Osteoblast (primary cell): ENCODE measurements around the gene MUC4. TPM values are rescaled to one million over a fixed set of nuclear protein-coding genes. Genes with fewer than 3 reads are reported as not detected.
"Not testable (repeated sequence)": the region's sequence is repeated elsewhere in the genome, so short reads cannot be mapped to it uniquely, and the experiment has no call there.

ENCODE experiments used
- DNase-seq: peaks from one replicate; pipeline ENCODE4 v3.0.0; 2011; ENCODE audit warnings: low spot score, mixed read lengths; ENCODE audit not compliant: insufficient read length; ENCODE audit errors: missing footprints
- H2AFZ ChIP-seq: 2 replicates; pipeline ENCODE4 v1.6.0; 2011; ENCODE audit warnings: mild to moderate bottlenecking, low read length
- H3K27ac ChIP-seq: 2 replicates; pipeline ENCODE4 v1.5.1; 2011; ENCODE audit warnings: mild to moderate bottlenecking, low read depth, low read length, moderate library complexity
- H3K27me3 ChIP-seq: 2 replicates; pipeline ENCODE4 v1.6.0; 2012; ENCODE audit warnings: mild to moderate bottlenecking, control low read depth, inconsistent platforms, low read length, moderate library complexity; ENCODE audit not compliant: insufficient read depth
- H3K36me3 ChIP-seq: 2 replicates; pipeline ENCODE4 v1.5.1; 2011; ENCODE audit warnings: mild to moderate bottlenecking, low read length, control low read depth, moderate library complexity; ENCODE audit not compliant: insufficient read depth
- H3K4me1 ChIP-seq: 2 replicates; pipeline ENCODE4 v1.5.1; 2011; ENCODE audit warnings: mild to moderate bottlenecking, low read length, control low read depth, moderate library complexity; ENCODE audit not compliant: insufficient read depth
- H3K4me2 ChIP-seq: 2 replicates; pipeline ENCODE4 v1.6.0; 2011; ENCODE audit warnings: mild to moderate bottlenecking, low read length; ENCODE audit not compliant: insufficient read depth
- H3K4me3 ChIP-seq: fragments of 200-600 bp; sonication (generic); 3 replicates; pipeline ENCODE4 v1.5.1; 2012; ENCODE audit warnings: mild to moderate bottlenecking, low read length, inconsistent platforms; ENCODE audit not compliant: insufficient read depth
- H3K79me2 ChIP-seq: 2 replicates; pipeline ENCODE4 v1.6.0; 2012; ENCODE audit warnings: mild to moderate bottlenecking, low read length, control low read depth, inconsistent platforms; ENCODE audit not compliant: insufficient read depth
- H3K9me3 ChIP-seq: 2 replicates; pipeline ENCODE4 v1.5.1; 2011; ENCODE audit warnings: low read depth, low read length, control low read depth
- H4K20me1 ChIP-seq: 2 replicates; pipeline ENCODE4 v1.6.0; 2012; ENCODE audit warnings: mild to moderate bottlenecking, low read length, control low read depth; ENCODE audit not compliant: insufficient read depth
- total RNA-seq: library from RNA; depleted of rRNA; stranded (reverse); fragments of >200 nt; gene quantifications from 2 replicates; pipeline ENCODE4 v1.2.3, GENCODE V29; 2012
- TF ChIP-seq, protein P1 (sequence below): IDR thresholded peaks from 2 replicates; pipeline ENCODE4 v1.5.1; 2011; ENCODE audit warnings: mild to moderate bottlenecking, low read depth, low read length, moderate library complexity; ENCODE audit errors: extremely low read depth

MUC4 gene
- total RNA-seq, 1 donor, result not detected

DNA sequence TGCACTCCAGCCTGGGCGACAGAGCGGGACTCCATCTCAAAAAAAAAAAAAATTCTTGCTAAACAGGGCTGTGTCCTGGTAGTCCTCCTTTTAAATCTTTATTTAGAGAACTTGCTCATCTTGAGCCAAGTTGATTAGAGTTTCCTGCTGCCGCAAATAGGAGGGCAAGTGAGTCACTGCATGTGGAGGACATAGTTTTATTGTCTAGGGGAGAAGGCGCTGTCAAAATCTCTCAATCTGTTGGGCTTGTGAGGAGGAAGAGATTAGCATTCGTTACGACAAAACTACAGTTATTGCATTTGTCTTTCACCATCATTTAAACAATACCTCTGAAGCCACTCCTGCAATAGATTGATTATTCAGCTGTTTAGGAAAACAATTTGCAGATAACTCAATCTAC lies 11.5 kb downstream of the MUC4 start:
- H2AFZ ChIP-seq, result no peak overlapping the region
- no peaks in the 10 kb centered on the region for H3K4me1 ChIP-seq
- H3K36me3 ChIP-seq, result no peaks in the 10 kb centered on the region
- no peaks in the 10 kb centered on the region for H3K79me2 ChIP-seq
- no peak overlapping the region for H3K27ac ChIP-seq
- peaks cover 42% of the 10 kb centered on the region for H3K27me3 ChIP-seq
- no peak overlapping the region for H3K4me3 ChIP-seq
- no peaks in the 10 kb centered on the region for H4K20me1 ChIP-seq
- TF ChIP-seq, protein P1, sequence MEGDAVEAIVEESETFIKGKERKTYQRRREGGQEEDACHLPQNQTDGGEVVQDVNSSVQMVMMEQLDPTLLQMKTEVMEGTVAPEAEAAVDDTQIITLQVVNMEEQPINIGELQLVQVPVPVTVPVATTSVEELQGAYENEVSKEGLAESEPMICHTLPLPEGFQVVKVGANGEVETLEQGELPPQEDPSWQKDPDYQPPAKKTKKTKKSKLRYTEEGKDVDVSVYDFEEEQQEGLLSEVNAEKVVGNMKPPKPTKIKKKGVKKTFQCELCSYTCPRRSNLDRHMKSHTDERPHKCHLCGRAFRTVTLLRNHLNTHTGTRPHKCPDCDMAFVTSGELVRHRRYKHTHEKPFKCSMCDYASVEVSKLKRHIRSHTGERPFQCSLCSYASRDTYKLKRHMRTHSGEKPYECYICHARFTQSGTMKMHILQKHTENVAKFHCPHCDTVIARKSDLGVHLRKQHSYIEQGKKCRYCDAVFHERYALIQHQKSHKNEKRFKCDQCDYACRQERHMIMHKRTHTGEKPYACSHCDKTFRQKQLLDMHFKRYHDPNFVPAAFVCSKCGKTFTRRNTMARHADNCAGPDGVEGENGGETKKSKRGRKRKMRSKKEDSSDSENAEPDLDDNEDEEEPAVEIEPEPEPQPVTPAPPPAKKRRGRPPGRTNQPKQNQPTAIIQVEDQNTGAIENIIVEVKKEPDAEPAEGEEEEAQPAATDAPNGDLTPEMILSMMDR, result no peak
- H3K9me3 ChIP-seq, result no peaks in the 10 kb centered on the region
- H3K4me2 ChIP-seq, result no peak overlapping the region
- DNase-seq, result peak; percentile 57

DNA sequence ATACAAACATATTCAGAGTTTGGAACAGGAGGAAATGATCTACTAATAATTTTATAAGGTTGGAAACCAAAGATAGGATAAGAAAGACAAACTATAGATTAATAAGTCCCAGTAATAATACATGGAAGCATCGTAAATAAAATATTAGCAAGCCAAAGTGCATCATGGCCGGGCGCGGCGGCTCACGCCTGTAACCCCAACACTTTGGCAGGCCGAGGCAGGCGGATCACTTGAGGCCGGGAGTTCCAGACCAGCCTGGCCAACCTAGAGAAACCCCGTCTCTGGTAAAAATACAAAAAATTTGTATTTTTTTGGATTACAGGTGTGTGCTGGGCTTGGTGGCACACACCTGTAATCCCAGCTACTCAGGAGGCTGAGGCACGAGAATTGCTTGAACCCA lies 14.9 kb downstream of the MUC4 start:
- Histone ChIP-seq H3K9me3 (no peaks in the 10 kb centered on the region), H3K4me2 (no peak overlapping the region), H3K4me1 (no peaks in the 10 kb centered on the region), H3K27me3 (peaks cover 19% of the 10 kb centered on the region), H3K27ac (no peak overlapping the region), H4K20me1 (no peaks in the 10 kb centered on the region), H3K79me2 (no peaks in the 10 kb centered on the region), H3K36me3 (no peaks in the 10 kb centered on the region), H3K4me3 (no peak overlapping the region), H2AFZ (no peak overlapping the region)
- DNase-seq, result peak; percentile 26
- TF ChIP-seq, protein P1, result no peak

DNA sequence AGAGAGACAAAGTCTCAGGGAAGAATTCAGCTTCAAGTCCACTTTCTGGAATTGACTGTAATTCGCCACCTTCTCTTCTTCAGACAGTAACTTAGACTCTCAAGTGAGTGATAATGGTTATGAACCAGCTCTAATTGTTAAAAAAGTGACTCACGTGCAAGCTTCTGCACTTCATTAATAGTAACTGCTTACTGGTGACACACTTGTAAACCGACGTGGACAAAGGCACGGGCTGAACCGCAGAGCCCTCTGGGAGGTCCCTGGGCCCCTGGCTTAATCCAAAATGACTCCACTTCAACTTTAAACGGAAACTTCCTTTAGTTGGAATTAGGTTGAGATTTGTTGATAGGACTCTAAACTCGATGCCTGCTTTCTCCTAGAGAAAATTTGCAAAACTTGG lies 17.0 kb downstream of the MUC4 start:
- no peak for DNase-seq
- no peaks in the 10 kb centered on the region for H4K20me1 ChIP-seq
- H3K27ac ChIP-seq, result no peak overlapping the region
- H3K4me1 ChIP-seq, result no peaks in the 10 kb centered on the region
- H3K36me3 ChIP-seq, result no peaks in the 10 kb centered on the region
- no peak overlapping the region for H3K4me3 ChIP-seq
- H2AFZ ChIP-seq, result no peak overlapping the region
- TF ChIP-seq, protein P1, result no peak
- peaks cover 4% of the 10 kb centered on the region for H3K27me3 ChIP-seq
- H3K4me2 ChIP-seq, result no peak overlapping the region
- no peaks in the 10 kb centered on the region for H3K79me2 ChIP-seq
- no peaks in the 10 kb centered on the region for H3K9me3 ChIP-seq

DNA sequence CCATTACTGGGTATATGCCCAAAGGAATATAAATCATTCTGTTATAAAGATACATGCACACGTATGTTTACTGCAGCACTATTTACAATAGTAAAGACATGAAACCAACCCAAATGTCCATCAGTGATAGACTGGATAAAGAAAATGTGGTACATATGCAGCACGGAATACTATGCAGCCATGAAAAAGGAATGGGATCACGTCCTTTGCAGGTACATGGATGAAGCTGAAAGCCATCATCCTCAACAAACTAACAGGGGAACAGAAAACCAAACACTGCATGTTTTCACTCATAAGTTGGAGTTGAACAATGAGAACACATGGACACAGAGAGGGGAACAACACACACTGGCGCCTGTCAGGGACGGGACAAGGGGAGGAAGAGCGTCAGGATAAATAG lies 19.1 kb downstream of the MUC4 start:
- H3K4me2 ChIP-seq, H2AFZ ChIP-seq, H4K20me1 ChIP-seq, H3K4me1 ChIP-seq, H3K36me3 ChIP-seq, H3K4me3 ChIP-seq, H3K79me2 ChIP-seq, H3K27ac ChIP-seq, H3K9me3 ChIP-seq, DNase-seq, H3K27me3 ChIP-seq: not testable (repeated sequence)
